Common myeloid progenitor, CD34-positive (primary cell): ENCODE data around the gene CPS1.

Experiments used
- CTCF ChIA-PET: fragments of 350-600 bp; sonication (Branson Sonifier 250); formaldehyde crosslinking; loops from one replicate; lab custom pipeline; 2021; ENCODE audit warnings: antibody characterized with exemption; lab: Charles Lee
- POLR2A ChIA-PET: fragments of 350-600 bp; sonication (Branson Sonifier 250); formaldehyde crosslinking; loops from one replicate; lab custom pipeline; 2021; ENCODE audit warnings: antibody characterized with exemption; lab: Charles Lee
- DNase-seq, 3 donors: peaks; one replicate each; pipeline versions ENCODE4 v3.0.0 to v3.0.0-alpha.2; 2013
- H3K27ac ChIP-seq, 2 experiments: 1 replicate in 1 of 2; 2 replicates in 1 of 2; pipeline ENCODE4 v1.7.0; 2013; ENCODE audit warnings: inconsistent platforms in 2 of 2, low read length in 2 of 2, mild to moderate bottlenecking in 2 of 2, low read depth in 1 of 2, moderate library complexity in 1 of 2; ENCODE audit not compliant: severe bottlenecking in 2 of 2, insufficient read depth in 1 of 2, poor library complexity in 1 of 2
- H3K27me3 ChIP-seq, 5 experiments: replicated peaks in 2 of 5; 1 replicate in 3 of 5; 2 replicates in 2 of 5; pipeline versions ENCODE4 v1.6.1 to v1.7.0; 2013; ENCODE audit warnings: low read length in 4 of 5, mild to moderate bottlenecking in 2 of 5, moderate library complexity in 2 of 5, inconsistent platforms in 1 of 5; ENCODE audit not compliant: insufficient read depth in 5 of 5, control insufficient read depth in 4 of 5
- H3K36me3 ChIP-seq, 4 experiments: 1 replicate in 2 of 4; 2 replicates in 2 of 4; pipeline versions ENCODE4 v1.6.1 to v1.7.0; 2013; ENCODE audit warnings: low read length in 3 of 4, control low read depth in 1 of 4, mild to moderate bottlenecking in 1 of 4; ENCODE audit not compliant: control insufficient read depth in 4 of 4, insufficient read depth in 4 of 4
- H3K4me1 ChIP-seq, 4 experiments: 1 replicate in 3 of 4; 2 replicates in 1 of 4; pipeline versions ENCODE4 v1.6.1 to v1.7.1; 2013; ENCODE audit warnings: low read length in 3 of 4, mild to moderate bottlenecking in 3 of 4, control low read depth in 1 of 4, inconsistent platforms in 1 of 4, moderate library complexity in 1 of 4; ENCODE audit not compliant: control insufficient read depth in 4 of 4, insufficient read depth in 4 of 4; ENCODE audit errors: control extremely low read depth in 1 of 4
- H3K4me3 ChIP-seq, 7 experiments: 1 replicate in 4 of 7; 2 replicates in 3 of 7; pipeline versions ENCODE4 v1.5.1 to v1.7.0; 2013; ENCODE audit warnings: mild to moderate bottlenecking in 7 of 7, low read length in 6 of 7, moderate library complexity in 6 of 7, inconsistent platforms in 2 of 7, low read depth in 2 of 7, control low read depth in 1 of 7; ENCODE audit not compliant: insufficient read depth in 4 of 7, control insufficient read depth in 1 of 7; ENCODE audit errors: extremely low read depth in 1 of 7
- H3K9me3 ChIP-seq, 5 experiments: 1 replicate in 4 of 5; 2 replicates in 1 of 5; pipeline versions ENCODE4 v1.6.1 to v1.7.1; 2013; ENCODE audit warnings: low read length in 4 of 5, mild to moderate bottlenecking in 2 of 5, inconsistent platforms in 1 of 5, low read depth in 1 of 5, moderate library complexity in 1 of 5; ENCODE audit not compliant: control insufficient read depth in 4 of 5, insufficient read depth in 2 of 5; ENCODE audit errors: control extremely low read depth in 1 of 5
- WGBS: methylation state at CpG from one replicate; pipeline ENCODE4 v1.1.5; 2013; ENCODE audit not compliant: insufficient coverage; 5-methylcytosine and 5-hydroxymethylcytosine counted together

Gene CPS1

DNA sequence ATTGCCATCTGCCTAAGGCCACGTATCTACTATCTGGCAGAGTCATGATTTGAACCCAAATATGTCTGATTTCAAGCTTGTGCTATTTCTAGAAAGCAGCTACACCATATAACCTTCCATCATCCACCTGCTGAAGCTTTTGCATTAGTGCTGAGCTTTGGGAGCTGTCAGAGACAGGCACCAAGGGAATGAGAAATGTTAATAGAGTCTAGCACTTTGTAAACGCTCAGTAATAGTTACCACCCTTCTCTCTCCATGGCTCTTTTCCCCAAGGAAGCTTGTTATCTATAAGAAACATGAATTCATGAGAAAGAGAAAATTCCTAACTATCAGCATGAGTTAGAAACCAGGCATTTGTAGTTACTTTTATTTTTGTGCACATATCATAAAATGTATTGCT is 151.5 kb downstream of the CPS1 start:
- CTCF ChIA-PET = no interaction called here
- POLR2A ChIA-PET = no interaction called here

DNA sequence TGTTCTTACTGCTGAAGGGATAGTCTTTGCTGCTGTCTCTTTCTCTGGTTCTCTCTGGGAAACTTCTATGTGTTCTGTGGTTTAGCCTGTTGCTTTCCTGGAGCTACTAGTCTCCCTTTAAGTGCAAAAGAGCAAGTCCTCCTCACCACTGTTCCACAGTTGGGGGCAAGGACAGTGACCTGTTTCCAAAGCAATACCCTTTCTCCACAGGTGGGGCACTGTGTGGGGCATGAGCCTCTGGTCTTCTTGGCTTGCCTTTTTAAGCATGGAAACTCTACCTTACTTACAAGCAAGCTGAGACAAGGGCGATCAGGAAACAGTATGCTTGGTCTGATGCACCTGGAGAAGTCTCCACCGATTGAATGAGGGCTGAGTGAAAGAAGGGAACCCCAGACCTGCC is 156.7 kb downstream of the CPS1 start:
- no peaks in the 10 kb centered on the region for H3K27me3 ChIP-seq
- 78% methylated on average over 2 of the region's 2 CpGs for WGBS
- no peak overlapping the region for H3K4me3 ChIP-seq
- DNase-seq = no peak
- H3K9me3 ChIP-seq = no peaks in the 10 kb centered on the region
- no peaks in the 10 kb centered on the region for H3K36me3 ChIP-seq
- H3K27ac ChIP-seq = no peak overlapping the region
- ChIA-PET CTCF (no interaction called here), POLR2A (no interaction called here)
- H3K4me1 ChIP-seq = no peaks in the 10 kb centered on the region

More for the DNA sequence above, 151.5 kb downstream of the CPS1 start:
- H3K4me3 ChIP-seq = no peak overlapping the region
- H3K27me3 ChIP-seq = no peaks in the 10 kb centered on the region
- DNase-seq = no peak
- no peaks in the 10 kb centered on the region for H3K4me1 ChIP-seq
- H3K27ac ChIP-seq = no peak overlapping the region
- H3K9me3 ChIP-seq = no peaks in the 10 kb centered on the region
- WGBS = 100% methylated on average over 1 of the region's 2 CpGs
- no peaks in the 10 kb centered on the region for H3K36me3 ChIP-seq

DNA sequence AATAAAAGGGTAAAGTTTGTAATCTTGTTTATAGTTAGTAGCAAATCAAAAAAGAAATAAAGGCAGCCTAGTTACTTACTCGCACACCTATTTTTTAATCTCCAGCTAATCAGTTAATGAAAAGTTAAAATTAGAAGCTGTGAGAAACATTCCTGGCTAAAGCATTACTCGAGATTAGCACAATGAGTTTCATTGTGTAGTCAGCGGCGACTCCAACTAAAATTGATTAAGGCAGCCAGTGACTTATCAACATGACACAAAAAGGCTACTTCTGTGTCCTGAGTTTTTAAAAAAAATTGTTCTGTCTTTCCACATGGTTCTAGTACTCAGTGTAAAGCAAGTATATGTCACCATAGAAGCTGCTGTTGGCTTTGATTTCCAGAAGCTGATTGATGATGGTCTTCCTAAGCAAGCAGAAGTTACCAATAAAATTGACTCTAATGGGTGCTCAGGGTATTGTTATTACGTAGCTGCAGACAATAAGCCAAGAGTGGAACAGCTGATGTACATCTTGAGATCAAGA is 159.2 kb downstream of the CPS1 start:
- H3K27me3 ChIP-seq = no peaks in the 10 kb centered on the region
- ChIA-PET CTCF (no interaction called here), POLR2A (no interaction called here)
- 100% methylated on average over 3 of the region's 5 CpGs for WGBS
- H3K27ac ChIP-seq = no peak overlapping the region
- DNase-seq = no peak
- H3K4me3 ChIP-seq = no peak overlapping the region
- no peaks in the 10 kb centered on the region for H3K9me3 ChIP-seq
- no peaks in the 10 kb centered on the region for H3K36me3 ChIP-seq
- H3K4me1 ChIP-seq = no peaks in the 10 kb centered on the region

DNA sequence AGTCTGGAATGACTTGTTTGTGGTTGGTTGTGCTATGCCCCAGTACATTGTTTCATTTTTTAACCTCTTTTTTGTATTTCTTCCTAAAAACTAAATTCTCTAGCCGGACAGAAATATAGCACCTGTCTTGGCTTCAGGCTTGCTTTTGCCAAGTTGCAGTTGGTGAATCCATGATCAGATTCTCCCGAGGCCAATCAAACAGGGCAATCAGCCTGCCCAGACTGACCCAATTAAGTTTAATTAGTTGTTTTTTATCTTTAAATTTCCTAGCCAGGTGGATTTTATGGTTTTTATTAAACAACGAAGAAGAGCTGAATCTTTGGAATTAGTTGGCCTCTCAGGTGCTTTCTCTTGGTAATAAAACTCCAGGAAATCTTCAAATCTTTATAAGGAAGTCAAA is 162.1 kb downstream of the CPS1 start:
- POLR2A ChIA-PET = no interaction called here
- CTCF ChIA-PET = no interaction called here
- Histone ChIP-seq H3K4me3 (no peak overlapping the region), H3K36me3 (no peaks in the 10 kb centered on the region), H3K9me3 (no peaks in the 10 kb centered on the region), H3K27ac (no peak overlapping the region), H3K4me1 (no peaks in the 10 kb centered on the region), H3K27me3 (no peaks in the 10 kb centered on the region)
- DNase-seq = no peak
- 69% methylated on average over 2 of the region's 3 CpGs for WGBS

DNA sequence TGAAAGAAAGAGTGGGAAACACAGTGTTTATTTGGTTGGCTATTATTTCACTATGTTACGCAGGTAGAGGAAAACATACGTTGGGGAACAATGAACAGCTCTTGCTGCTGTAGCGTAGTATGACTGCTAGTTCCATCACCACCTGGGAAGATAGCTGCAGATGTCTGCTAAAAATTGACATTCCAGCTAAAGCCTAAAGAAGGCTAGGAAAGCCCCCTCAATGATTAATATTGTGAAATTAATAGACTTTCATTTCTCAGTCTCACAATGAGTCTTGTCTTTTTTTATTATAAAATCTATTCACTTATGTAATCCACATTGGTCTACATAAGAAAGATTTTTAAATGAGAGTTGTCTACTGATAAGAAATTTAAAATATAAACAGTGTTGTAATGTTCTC is 165.7 kb downstream of the CPS1 start:
- no peak overlapping the region for H3K27ac ChIP-seq
- no peak overlapping the region for H3K4me3 ChIP-seq
- H3K36me3 ChIP-seq = no peaks in the 10 kb centered on the region
- no peaks in the 10 kb centered on the region for H3K27me3 ChIP-seq
- no peaks in the 10 kb centered on the region for H3K9me3 ChIP-seq
- no CpG with 5 or more reads among the region's 3 CpGs for WGBS
- CTCF ChIA-PET = no interaction called here
- no peaks in the 10 kb centered on the region for H3K4me1 ChIP-seq
- no peak for DNase-seq
- POLR2A ChIA-PET = no interaction called here

DNA sequence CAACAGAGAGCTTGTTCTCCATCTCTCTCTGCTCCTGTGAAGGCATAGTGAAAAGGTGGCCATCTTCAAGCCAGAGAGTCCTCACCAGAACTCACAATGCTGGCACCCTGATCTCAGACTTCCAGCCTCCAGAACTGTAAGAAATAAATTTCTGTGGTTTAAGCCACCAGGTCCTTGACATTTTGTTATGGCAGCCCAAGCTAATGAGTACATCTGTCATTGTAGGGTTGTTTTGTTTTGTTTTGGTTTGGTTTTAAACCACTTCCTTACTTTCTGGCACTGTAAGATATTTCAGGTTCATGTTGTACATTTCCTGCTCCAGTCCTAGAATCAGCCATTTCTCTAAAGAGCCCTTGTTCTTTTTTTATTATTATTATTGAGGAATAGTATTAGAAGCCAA is 171.2 kb downstream of the CPS1 start:
- Histone ChIP-seq H3K4me3 (no peak overlapping the region), H3K4me1 (peaks cover 0 to 3% (median 0%) of the 10 kb centered on the region in 4 experiments), H3K27me3 (no peaks in the 10 kb centered on the region), H3K9me3 (no peaks in the 10 kb centered on the region), H3K36me3 (no peaks in the 10 kb centered on the region), H3K27ac (no peak overlapping the region)
- POLR2A ChIA-PET = no interaction called here
- CTCF ChIA-PET = interaction anchor here (0.6 kb wide), 1 partner anchor 368 kb away, joined by 5 read pairs; no protein-coding TSS in a partner anchor
- peak in 2 of 3 donors; percentile 7 to 27 for DNase-seq
